NCI-H526 (cell line): Measurements from ENCODE around the gene SCYGR4.
"Not testable (repeated sequence)": the region's sequence is repeated elsewhere in the genome, so short reads cannot be mapped to it uniquely, and the experiment has no call there.

Experiments
- DNase-seq, 2 experiments: peaks; one replicate each; lab custom pipeline; 2025; lab: John Stamatoyannopoulos, UW

Gene SCYGR4

DNA sequence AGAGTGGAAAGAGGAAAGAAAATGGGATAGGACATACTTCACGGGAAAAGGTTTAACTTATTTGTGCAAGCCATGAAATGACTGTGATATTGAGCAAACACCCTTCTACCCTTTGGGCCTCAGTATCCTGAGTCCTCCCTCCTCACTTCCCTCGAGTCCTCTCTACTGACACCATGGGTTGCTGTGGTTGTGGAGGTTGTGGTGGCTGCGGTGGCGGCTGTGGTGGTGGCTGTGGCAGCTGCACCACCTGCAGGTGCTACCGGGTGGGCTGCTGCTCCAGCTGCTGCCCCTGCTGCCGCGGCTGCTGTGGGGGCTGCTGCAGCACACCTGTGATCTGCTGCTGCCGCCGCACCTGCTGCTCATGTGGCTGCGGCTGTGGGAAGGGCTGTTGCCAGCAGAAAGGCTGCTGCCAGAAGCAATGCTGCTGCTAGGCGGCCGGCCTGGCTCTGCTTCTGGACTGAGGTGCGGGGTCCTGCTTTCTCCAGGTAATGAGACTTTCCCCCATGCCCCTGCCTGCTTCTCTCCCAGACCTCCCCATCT lies 49.4 kb downstream of the SCYGR4 start, which contains the start of gene SCYGR5:
Gene SCYGR5 (plus strand): TSS at position 174 of the 540 bp plus-strand sequence. CDS start 0 bp downstream, at position 174.
- not testable (repeated sequence) for DNase-seq
